GM19324 (cell line): Measurements from ENCODE around the gene THAP4.

Experiments
- ATAC-seq: cut with Tn5 transposase; IDR thresholded peaks from one replicate; pipeline ENCODE4 v1.9.1; 2021; ENCODE audit warnings: mild to moderate bottlenecking, moderate library complexity; ENCODE audit not compliant: unreplicated experiment, low FRiP score

Gene THAP4

DNA sequence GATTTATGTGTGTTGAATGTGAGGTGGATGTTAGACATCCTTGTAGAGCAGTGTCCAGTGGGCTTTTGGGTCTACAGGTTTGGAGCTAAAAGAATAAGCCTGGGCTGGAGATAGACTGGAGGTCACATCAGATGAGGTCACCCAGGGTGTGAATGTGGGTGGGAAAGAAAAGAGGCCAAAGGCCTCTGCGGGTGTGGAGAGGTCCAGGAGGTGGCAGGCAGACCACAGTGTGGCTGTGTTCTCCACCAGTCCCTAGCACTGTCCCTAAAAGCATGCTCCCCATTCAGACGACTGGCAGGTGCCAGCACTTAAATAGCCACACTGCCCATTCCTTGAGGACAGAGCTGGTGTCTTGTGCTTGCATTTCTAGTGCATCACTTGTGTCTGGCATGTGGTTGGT is 4.7 kb upstream of the THAP4 start:
- no peak for ATAC-seq

DNA sequence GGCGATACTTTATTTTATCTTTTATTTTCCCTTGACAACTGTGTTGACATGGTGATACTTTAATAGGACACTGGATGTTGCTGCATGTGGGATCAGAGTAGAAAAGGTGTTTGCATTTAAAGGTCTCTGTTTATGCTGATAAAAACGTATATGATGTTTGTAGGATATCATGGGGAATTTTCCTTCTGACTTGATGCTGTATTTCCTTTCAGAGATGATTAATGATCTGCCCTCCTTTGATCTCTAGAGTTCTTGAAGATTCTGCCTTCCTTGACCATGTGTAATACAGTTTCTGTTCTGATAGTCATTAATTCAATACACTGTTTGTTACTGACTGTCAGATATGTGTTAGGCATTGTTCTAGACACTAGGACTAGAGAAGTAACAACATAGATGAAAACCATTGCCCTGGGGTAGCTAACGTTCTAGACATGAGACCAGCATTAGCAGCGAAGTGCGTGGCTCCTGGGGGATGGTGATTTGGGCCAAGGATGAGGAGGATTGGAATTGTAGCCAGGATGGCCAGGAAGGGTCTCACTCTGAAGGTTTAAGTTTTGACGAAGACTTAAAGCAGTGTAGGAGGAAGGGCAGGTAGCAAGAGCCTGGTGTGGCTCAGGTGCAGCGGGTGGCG is 3.3 kb upstream of the THAP4 start:
- no peak for ATAC-seq

DNA sequence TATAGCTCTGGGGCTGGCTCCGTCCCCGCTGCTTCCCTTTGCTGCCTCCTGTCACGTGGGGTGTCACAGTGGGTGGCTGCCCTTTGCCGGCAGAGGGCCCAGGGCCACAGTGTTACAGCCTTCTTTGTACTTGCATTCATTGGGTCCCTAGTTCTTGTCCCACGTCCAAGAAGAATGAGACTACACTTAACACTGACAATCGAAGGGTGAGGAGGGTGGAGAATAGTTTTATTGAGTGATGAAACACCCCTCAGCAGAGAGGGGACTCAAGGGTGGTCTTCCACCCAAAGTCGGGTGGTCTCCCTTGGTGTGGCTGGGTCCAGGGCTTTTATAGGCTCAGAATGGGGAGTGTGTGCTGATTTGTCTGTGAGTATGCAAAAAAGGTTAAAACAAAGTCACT is 2.4 kb upstream of the THAP4 start:
- ATAC-seq = no peak

DNA sequence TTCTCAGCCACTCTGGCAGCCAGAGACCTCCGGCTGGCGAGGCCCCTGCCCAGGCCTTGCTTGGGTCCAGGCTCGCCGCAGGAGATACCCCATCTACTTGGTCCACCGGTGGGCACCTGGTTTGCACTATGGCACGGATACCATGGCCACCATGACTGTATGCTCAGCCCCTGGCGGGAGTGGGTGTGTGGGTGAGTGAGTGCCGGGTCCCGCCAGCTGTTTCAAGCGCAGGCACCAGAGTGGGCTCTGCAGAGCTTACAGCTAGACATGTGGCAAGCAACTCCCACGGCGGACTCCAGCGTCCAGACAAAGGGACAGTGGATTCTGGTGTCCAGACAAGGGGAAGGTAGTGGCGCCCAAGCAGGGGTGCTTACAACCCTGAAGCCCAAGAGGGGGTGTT is 2.0 kb upstream of the THAP4 start:
- no peak for ATAC-seq

DNA sequence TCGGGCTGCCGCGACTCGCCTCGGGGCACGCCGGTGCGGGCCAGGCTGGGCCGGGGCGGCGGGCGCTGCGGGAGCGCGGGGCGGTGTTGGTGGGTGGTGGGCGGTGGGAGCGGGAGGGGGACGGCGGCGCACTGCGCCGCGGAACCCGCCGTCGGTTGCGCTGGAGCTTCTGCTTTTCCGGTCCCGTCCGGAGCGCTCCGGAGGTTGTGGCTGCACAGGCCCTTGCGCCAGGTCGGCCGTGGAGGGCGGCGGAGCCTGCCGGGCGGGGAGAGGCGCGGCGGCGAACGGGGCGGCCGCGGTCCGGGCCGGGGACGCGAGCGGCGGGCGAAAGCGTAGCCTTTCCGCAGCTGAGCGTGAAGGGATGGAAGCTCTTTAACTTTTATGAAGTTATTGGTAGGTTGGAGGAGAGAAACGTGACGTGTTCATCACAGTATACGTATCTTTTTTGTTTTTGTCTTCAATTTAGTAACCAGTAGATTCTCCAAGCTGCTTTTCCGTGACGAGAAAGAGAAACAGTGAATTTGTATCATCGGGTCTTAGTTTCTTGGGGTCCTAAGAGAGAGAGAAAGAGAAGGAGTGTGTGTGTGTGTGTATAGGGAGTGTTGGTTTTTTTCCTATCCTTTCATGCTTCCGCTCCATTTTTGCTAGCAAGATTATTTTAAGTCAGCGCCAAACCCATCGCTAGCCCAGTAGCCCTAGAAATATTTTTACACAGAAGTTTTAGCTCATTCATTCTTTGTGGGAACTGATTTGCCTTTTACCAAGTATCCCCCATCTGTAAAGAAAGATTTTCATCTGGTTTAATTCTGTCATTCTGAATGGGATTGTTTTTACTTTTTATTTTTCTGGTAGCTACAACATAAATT is 1.1 kb upstream of the THAP4 start:
- peak; percentile 10 for ATAC-seq

DNA sequence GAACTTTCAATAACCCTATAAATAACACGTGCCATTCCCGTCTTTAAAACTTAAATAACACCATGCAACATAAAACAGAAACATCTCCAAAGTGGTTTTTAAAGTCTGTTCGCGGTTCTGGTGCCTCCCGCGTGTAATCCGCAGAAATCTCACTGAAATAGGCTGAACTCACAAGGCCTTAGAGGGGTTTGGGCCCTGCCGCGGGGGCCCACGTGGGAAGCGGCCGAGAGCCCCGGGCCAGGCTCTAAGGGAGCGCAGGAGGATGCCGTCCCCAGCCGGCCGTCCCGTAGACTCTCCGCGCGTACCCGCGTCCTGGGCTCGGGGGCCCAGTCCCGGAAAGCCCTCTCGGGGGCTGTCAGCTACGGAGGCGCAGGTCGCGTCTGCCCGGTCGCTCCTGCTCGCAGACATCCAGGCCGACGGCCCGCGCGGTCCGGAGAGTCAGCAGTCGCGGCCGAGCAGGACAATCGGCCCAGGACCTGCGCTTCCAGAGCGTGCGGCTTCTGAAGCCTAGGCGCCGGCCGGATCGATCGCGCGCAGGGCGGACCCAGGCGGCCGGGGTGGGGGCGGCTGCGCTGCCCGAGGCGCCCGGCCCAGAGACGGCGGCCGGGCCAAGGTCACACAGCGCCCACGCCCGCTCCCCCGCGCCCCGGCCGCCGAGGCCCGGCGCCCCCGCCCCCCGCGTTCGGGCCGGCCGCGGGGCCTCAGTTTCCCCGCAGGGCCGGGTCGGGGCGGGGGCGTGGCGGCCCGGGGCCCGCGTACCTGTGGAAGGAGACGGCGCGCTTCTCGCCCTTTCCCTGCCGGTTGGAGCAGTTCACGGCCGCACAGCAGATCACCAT is 558 bp downstream of the THAP4 start:
- ATAC-seq = peak; percentile 25

DNA sequence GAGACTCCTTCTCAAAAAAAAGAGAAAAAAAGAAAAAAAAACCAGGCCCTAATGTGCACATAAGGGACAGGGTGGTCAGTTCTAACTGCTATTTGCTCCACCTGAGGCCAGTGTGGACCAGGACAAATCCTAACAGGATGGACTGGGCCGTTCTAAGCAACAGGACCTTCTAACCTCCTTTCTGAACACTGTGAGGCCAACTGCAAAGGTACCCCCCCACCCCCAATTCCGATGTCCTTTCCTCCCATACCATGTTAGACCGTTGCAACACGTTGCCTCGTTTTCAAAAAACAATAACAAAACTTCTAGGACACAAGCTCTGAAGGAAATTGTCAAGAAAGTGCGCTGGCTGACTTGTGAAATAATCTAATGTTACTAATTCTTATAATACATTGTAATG is 1.2 kb downstream of the THAP4 start:
- no peak for ATAC-seq

DNA sequence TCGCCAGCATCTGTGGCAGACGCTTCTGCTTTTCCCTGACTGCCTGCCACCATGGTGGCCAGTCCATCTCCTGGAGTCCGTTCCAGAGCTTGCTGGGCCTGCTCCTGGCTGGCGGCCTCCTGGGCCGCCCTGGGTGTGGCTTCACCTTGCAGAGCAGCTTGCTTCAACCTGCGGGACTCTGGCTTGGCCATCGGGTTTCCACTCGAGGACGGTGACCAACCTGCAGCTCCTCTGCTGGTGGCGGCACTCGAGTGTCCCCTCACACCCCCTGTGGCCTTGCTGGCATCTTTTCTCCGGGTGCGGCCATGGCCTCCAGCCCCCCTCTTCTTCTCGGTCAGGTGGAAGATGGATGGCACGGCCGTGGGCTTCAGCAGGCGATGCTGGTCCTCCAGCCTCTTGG is 3.4 kb downstream of the THAP4 start:
- no peak for ATAC-seq

DNA sequence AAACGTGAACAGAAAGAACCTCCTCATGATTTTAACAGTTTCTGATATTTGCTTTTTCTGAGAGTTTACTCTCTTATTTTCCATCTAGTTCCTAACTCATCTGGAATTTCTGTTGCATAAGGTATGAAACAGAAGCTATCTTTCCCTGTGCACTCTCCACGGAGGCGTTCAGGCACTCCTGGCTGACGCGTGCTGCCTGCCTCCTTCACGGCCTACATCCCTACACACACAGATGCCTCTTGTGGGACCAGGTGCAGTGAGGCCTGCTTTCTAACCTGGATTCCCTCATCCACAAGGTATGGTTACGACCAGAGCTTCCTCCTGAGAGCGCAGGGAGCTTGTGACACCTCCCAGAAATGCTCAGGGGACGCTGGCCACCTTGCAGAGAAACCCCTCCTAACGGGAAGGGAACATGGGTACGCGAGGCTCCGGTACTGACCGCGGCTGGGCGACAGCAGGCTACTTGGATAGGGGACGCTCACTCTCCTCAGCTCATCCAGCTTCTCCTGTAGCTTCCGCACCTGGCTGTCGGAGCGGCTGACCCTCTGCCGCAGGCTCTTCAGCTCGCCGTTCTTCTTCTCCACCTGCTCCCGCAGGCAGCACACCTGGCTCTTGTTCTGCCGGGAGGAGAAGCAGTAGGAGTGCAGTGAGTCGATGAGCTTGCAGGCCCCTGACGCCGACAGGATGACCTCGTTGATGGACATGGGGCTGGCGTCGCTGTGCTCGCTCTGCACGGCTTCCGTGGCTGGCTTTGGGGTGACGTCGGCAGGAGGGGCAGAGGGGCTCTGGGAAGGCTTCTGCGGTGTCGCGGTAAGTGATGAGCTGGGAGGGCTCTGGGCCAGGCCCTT is 4.3 kb downstream of the THAP4 start:
- ATAC-seq = no peak

DNA sequence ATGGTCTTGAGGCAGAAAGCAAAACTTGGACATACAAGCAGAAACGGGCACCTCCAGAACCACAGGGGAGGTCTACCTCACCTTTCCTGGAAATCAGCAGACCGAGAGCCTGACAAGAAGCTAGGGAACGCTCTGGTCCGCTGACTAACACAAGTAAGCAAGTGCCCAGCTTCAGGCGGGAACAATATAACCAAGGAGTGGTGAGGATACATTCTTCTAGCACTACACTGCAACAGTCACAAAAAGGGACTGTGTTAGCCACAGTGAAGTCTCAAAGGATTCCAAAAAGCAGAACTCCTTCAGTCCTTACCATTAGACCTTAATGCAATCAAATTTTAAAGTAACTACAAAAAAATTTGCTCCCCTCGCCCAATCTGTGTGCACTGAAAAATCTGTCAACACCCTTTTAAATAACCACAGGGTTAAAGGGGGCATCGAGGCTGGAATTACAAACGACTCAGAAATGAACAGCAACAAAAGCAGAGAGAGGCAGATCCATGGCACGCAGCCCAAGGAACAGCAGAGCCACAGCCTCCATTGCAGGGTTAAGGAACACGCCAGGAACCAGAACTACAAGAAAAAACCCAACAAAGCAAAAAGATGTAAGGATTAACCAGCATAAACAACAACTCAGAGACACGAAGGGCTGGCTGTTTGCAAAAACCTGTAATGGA is 7.1 kb downstream of the THAP4 start:
- ATAC-seq = no peak

DNA sequence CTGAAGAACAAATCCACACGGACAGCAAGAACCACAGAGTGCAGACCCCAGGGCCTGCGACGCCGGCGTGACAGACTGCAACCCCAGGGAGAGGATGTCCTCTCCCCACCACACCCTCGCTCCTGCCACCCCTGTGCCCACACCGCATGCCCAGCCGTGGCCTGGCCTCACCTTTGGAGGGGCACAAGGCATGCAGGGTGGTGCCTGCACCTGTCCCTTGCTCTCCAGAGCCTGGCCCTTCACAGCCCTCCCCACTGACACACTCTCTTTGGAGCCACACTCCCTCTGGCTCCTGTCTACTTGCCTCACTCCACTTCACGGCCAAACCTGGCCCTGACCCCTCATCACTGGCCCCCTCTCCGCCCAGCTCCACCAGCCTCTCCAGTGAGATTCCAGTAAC is 9.3 kb downstream of the THAP4 start:
- ATAC-seq = no peak

DNA sequence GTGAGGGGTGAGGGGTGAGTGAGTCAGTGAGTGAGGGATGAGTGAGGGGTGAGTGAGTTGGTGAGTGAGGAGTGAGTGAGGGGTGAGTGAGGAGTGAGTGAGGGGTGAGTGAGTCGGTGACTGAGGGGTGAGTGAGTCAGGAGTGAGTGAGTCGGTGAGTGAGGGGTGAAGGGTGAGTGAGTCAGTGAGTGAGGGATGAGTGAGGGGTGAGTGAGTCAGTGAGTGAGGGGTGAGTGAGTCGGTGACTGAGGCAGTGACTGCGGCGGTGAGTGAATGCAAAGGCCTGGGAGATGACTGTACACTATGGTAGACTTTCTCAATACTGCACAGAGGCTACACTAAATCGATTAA is 16.6 kb downstream of the THAP4 start:
- ATAC-seq = no peak

DNA sequence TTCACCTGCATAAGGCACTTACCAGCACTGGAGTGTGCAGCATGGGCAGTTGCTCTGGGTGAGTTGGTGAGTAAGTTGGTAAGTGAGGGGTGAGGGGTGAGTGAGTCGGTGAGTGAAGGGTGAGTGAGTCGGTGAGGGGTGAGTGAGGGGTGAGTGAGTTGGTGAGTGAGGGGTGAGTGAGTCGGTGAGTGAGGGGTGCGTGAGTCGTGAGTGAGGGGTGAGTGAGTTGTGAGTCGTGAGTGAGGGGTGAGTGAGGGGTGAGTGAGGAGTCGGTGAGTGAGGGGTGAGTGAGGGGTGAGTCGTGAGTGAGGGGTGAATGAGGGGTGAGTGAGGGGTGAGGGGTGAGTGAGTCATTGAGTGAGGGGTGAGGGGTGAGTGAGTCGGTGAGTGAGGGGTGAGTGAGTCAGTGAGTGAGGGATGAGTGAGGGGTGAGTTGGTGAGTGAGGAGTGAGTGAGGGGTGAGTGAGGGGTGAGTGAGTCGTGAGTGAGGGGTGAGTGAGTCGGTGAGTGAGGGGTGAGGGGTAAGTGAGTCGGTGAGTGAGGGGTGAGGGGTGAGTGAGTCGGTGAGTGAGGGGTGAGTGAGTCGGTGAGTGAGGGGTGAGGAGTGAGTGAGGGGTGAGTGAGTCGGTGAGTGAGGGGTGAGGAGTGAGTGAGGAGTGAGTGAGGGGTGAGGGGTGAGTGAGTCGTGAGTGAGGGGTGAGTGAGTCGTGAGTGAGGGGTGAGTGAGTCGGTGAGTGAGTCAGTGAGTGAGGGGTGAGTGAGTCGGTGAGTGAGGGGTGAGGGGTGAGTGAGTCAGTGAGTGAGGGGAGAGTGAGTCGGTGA is 17.1 kb downstream of the THAP4 start:
- ATAC-seq = no peak

DNA sequence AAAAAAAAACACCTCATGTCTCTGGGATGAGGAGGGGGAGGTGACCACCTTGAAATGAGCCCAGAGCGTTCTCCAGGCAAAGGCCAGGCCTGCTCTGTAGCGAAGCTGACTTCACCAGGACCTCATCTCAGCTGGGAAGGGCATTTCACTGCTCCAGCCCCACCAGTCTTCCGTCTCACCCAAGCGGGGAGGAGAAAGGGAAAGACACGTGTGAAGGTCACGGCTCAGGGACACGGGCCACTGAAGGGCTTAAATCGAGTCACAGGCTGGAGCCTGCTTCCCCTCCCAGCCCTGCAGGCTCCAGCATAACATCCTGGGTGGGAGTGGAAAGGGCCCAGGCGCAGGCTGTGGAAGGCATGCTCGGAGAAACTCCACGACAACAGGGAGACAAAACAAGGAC is 18.1 kb downstream of the THAP4 start:
- no peak for ATAC-seq

DNA sequence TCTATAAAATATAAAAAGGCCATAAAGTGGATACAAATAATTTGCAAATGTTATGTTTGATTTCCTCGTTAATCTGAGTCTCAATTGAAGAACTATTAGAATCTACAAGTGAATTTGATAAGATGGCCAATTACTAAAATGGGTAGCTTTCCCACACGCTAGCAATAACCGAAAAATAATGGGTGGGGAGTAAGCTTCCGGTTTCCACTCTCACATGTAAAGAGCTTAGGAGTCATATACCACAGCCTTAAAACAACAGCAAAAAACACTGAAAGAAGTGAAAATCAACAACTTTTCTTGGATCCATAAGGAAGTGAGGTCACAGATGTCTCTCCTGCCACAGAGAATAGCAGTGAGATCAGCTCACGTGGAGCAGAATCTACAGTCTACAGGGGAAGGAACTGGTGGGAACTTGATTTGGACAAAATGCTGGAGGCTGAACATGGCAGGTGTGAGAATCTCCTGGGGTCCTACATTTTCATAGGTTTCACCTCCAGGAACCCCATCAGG is 18.6 kb downstream of the THAP4 start:
- no peak for ATAC-seq

DNA sequence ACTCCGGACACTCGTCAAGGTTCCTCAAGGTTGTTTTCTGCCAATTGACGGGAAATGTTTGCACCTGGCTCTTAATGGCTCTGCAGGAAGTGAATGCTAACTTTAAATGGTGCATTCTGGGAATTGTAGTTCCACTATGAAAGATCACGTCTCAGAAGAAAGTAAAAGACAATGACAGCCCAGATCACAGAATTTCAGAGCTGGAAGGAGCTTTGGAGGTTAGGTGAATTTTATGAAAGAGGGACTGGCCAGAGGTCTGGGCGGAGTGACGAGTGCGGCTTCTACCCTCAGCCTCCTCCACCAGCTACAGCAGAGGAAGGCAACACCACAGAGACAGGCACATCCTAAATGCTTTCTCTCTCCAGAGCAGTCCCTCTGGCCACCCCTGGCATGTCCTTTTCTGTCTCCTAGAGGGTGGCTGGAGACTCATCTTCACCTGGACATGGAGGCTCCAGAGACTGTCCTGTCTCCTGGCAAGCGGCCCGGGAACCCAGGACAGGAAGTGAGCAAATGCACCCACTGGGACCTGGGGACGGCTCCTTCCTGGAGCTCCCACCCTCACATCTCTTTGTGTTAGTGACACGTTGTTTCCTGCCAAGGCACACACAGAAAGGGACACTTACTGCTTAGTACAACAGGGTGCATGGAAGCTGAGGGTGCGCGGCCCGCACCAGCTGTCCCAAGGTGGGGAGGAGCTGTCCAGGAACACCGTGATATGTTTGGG is 19.4 kb downstream of the THAP4 start:
- peak; percentile 44 for ATAC-seq

DNA sequence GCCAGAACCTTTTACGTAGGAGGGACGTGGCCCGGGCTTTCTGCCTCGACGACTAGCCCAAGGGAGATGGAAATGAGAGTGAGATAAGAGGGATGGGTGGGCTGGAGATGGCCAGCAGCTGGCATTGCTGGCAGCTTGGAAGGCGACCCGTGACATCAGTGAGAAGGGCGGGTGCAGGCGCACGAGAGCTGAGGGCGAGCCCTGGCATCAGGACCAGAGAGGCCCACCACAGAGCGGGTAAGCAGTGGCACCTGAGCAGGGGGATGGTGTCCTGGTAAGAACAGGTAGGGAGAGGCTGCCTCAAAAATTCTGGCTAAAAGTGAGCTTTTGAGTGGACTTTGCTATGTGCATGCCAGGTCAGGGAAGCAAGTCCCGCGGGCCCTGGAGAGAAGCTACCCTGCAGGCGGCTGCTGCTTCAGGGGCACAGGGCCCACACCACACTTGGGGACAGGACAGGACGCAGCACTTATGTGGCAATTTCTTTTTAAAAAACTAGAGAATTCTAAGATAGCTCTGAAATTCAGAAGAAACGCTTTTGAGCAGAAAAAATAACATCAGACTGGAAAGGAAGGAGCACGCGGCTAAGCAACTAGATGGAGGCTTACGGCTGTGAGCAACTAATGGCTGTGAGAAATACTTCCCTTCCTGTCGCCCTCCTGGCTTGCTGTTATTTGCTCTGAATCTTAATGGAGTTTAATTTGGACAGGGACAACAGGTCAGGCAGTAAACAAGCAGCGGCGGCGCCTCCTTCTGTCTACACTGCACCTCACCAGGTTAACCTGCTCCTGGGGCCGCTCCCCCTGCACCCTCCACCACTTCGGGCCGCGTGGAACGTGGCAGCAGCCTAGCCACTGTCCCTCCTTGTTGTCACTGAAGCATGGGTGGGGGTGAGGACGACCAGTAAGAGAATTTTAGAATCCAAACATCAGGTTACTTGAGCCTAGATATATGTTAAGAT is 20.5 kb downstream of the THAP4 start:
- no peak for ATAC-seq
